CD14-positive monocyte (primary cell): ENCODE results near the gene WWC2. TPM values are rescaled to one million over a fixed set of nuclear protein-coding genes. Genes with fewer than 3 reads are reported as not detected.
"Not testable (repeated sequence)": the region's sequence is repeated elsewhere in the genome, so short reads cannot be mapped to it uniquely, and the experiment has no call there.

Experiments used
- DNase-seq, 3 donors: peaks; one replicate each; pipeline ENCODE4 v3.0.0-alpha.2; 2011 to 2022
- H2AFZ ChIP-seq: 2 replicates; pipeline ENCODE4 v1.6.0; 2012; ENCODE audit warnings: mild to moderate bottlenecking, low read depth, low read length, inconsistent platforms; ENCODE audit not compliant: insufficient read depth, poor library complexity, severe bottlenecking
- H3K27ac ChIP-seq, 2 donors: 1 replicate in 1 of 2; 2 replicates in 1 of 2; pipeline ENCODE4 v1.5.1; 2012 to 2013; ENCODE audit warnings: low read length in 2 of 2, control low read depth in 1 of 2, inconsistent platforms in 1 of 2, low read depth in 1 of 2, mild to moderate bottlenecking in 1 of 2
- H3K27me3 ChIP-seq, 2 donors: one replicate each; pipeline versions ENCODE4 v1.6.0 to v1.6.1; 2011 to 2013; ENCODE audit warnings: low read length in 2 of 2; ENCODE audit not compliant: control insufficient read depth in 2 of 2, insufficient read depth in 2 of 2
- H3K36me3 ChIP-seq, 2 donors: replicated peaks in 1 of 2; 1 replicate in 1 of 2; 2 replicates in 1 of 2; pipeline versions ENCODE4 v1.5.1 to v1.6.1; 2012 to 2013; ENCODE audit warnings: low read length in 2 of 2, control low read depth in 1 of 2, inconsistent platforms in 1 of 2, mild to moderate bottlenecking in 1 of 2; ENCODE audit not compliant: insufficient read depth in 2 of 2, control insufficient read depth in 1 of 2
- H3K4me1 ChIP-seq, 2 donors: 1 replicate in 1 of 2; 2 replicates in 1 of 2; pipeline versions ENCODE4 v1.5.1 to v1.6.1; 2012 to 2013; ENCODE audit warnings: low read length in 2 of 2, control low read depth in 1 of 2, inconsistent platforms in 1 of 2, mild to moderate bottlenecking in 1 of 2, moderate library complexity in 1 of 2; ENCODE audit not compliant: insufficient read depth in 2 of 2, control insufficient read depth in 1 of 2
- H3K4me2 ChIP-seq: replicated peaks from 2 replicates; pipeline ENCODE3; 2012; ENCODE audit warnings: low read length, moderate library complexity, mild to moderate bottlenecking; ENCODE audit not compliant: poor library complexity, severe bottlenecking; ENCODE audit errors: extremely low read depth
- H3K4me3 ChIP-seq, 3 experiments: fragments of 200-600 bp in 1 of 3; sonication (generic) in 1 of 3; replicated peaks in 1 of 3; 1 replicate in 2 of 3; 2 replicates in 1 of 3; pipeline ENCODE4 v1.5.1; 2011 to 2013; ENCODE audit warnings: low read length in 3 of 3, mild to moderate bottlenecking in 3 of 3, control low read depth in 2 of 3, low read depth in 2 of 3, inconsistent platforms in 1 of 3, moderate library complexity in 1 of 3
- H3K79me2 ChIP-seq: 2 replicates; pipeline ENCODE4 v1.6.0; 2012; ENCODE audit warnings: mild to moderate bottlenecking, control low read depth, inconsistent platforms, low read length, moderate library complexity; ENCODE audit not compliant: insufficient read depth
- H3K9ac ChIP-seq: 2 replicates; pipeline ENCODE4 v1.6.0; 2017; ENCODE audit warnings: low read length, mild to moderate bottlenecking; ENCODE audit not compliant: insufficient read depth, poor library complexity, severe bottlenecking
- H3K9me3 ChIP-seq, 2 donors: replicated peaks in 1 of 2; 1 replicate in 1 of 2; 2 replicates in 1 of 2; pipeline versions ENCODE4 v1.5.1 to v1.6.1; 2012 to 2013; ENCODE audit warnings: low read length in 2 of 2, control low read depth in 1 of 2; ENCODE audit not compliant: control insufficient read depth in 1 of 2, insufficient read depth in 1 of 2
- H4K20me1 ChIP-seq: 2 replicates; pipeline ENCODE4 v1.6.0; 2012; ENCODE audit warnings: mild to moderate bottlenecking, low read length, control low read depth, moderate library complexity; ENCODE audit not compliant: insufficient read depth
- H3K27ac Mint-ChIP-seq, 7 donors: one replicate each; pipeline ENCODE4 v1.8.0; 2020; ENCODE audit warnings: mild to moderate bottlenecking in 7 of 7, mixed read lengths in 7 of 7, moderate library complexity in 6 of 7, inconsistent platforms in 2 of 7
- H3K27me3 Mint-ChIP-seq, 3 donors: one replicate each; pipeline ENCODE4 v1.8.0; 2021 to 2022; ENCODE audit warnings: low read depth in 3 of 3, mild to moderate bottlenecking in 3 of 3, mixed read lengths in 3 of 3, moderate library complexity in 3 of 3, inconsistent platforms in 1 of 3
- H3K36me3 Mint-ChIP-seq, 2 donors: one replicate each; pipeline ENCODE4 v1.8.0; 2020; ENCODE audit warnings: mixed read lengths in 2 of 2, inconsistent platforms in 1 of 2, mild to moderate bottlenecking in 1 of 2
- H3K4me1 Mint-ChIP-seq: one replicate; pipeline ENCODE4 v1.8.0; 2020; ENCODE audit warnings: mild to moderate bottlenecking, mixed read lengths
- H3K4me3 Mint-ChIP-seq, 2 donors: one replicate each; pipeline ENCODE4 v1.8.0; 2020; ENCODE audit warnings: mild to moderate bottlenecking in 2 of 2, mixed read lengths in 2 of 2, moderate library complexity in 1 of 2
- H3K9me3 Mint-ChIP-seq, 7 donors: one replicate each; pipeline ENCODE4 v1.8.0; 2020 to 2022; ENCODE audit warnings: mixed read lengths in 7 of 7, mild to moderate bottlenecking in 6 of 7, moderate library complexity in 6 of 7, inconsistent platforms in 2 of 7
- WGBS: methylation state at CpG from one replicate; pipeline ENCODE4 v1.1.5; 2013; ENCODE audit warnings: missing lambda C conversion rate; ENCODE audit not compliant: insufficient coverage; 5-methylcytosine and 5-hydroxymethylcytosine counted together
- intact Hi-C, 2 donors: fragments of 100-400 bp; cut with micrococcal nuclease; formaldehyde crosslinking; loops; one replicate each; pipeline versions ENCODE4 v1.15.0 to v1.15.1; 2023
- polyA plus RNA-seq, 3 donors: library from polyadenylated mRNA; depleted of rRNA in 1 of 3; unstranded in 2 of 3; stranded (reverse) in 1 of 3; fragments of 300-500 nt in 2 of 3; fragments of >200 nt in 1 of 3; fragmentation: Illumina TruSeq in 2 of 3; gene quantifications; 1 replicate in 2 of 3; 2 replicates in 1 of 3; pipeline ENCODE4 v1.2.3, GENCODE V29; 2012 to 2021
- TF ChIP-seq, protein P1 (sequence below): fragments of 200-600 bp; IDR thresholded peaks from one replicate; pipeline ENCODE4 v1.8.0; 2022; ENCODE audit warnings: antibody characterized with exemption, mild to moderate bottlenecking

The WWC2 gene
- polyA plus RNA-seq, 3 donors: 1.9 to 3.8 (median 2.9) TPM

DNA sequence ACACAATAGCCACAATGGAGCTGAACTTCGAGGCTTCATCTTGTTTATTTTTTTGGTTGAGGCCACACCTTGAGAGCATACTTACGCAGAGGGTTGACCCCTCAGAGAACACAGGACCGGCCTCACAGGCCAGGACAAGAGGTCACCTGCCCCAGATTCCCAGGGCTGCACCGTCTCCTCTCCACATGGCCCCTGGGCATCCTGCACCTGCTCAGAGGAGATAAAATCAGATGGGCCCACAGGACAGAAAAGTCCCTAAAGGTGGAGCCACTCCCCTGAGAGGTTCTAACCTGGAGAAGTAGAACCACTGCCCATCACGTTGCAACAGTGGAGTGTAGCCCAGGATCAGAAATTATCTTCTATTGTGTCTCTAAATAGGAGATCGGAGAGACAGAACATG, 224.2 kb downstream of the WWC2 start:
- Histone ChIP-seq H3K9me3 (no peaks in the 10 kb centered on the region), H3K9ac (no peak overlapping the region), H3K4me2 (no peak overlapping the region), H2AFZ (no peak overlapping the region), H3K36me3 (no peaks in the 10 kb centered on the region), H3K4me3 (no peak overlapping the region), H3K4me1 (no peaks in the 10 kb centered on the region), H3K79me2 (no peaks in the 10 kb centered on the region), H4K20me1 (no peaks in the 10 kb centered on the region), H3K27me3 (no peaks in the 10 kb centered on the region), H3K27ac (no peak overlapping the region)
- Mint-ChIP-seq H3K27ac (no peak overlapping the region), H3K27me3 (peaks cover 0 to 2% (median 0%) of the 10 kb centered on the region in 3 donors), H3K9me3 (peaks cover 0 to 4% (median 0%) of the 10 kb centered on the region in 7 donors), H3K36me3 (no peaks in the 10 kb centered on the region), H3K4me1 (no peaks in the 10 kb centered on the region), H3K4me3 (no peak overlapping the region)
- no peak for DNase-seq
- intact Hi-C loops: no loop called here
- TF ChIP-seq, protein P1, sequence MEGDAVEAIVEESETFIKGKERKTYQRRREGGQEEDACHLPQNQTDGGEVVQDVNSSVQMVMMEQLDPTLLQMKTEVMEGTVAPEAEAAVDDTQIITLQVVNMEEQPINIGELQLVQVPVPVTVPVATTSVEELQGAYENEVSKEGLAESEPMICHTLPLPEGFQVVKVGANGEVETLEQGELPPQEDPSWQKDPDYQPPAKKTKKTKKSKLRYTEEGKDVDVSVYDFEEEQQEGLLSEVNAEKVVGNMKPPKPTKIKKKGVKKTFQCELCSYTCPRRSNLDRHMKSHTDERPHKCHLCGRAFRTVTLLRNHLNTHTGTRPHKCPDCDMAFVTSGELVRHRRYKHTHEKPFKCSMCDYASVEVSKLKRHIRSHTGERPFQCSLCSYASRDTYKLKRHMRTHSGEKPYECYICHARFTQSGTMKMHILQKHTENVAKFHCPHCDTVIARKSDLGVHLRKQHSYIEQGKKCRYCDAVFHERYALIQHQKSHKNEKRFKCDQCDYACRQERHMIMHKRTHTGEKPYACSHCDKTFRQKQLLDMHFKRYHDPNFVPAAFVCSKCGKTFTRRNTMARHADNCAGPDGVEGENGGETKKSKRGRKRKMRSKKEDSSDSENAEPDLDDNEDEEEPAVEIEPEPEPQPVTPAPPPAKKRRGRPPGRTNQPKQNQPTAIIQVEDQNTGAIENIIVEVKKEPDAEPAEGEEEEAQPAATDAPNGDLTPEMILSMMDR: no peak
- 95% methylated on average over 4 of the region's 6 CpGs for WGBS

DNA sequence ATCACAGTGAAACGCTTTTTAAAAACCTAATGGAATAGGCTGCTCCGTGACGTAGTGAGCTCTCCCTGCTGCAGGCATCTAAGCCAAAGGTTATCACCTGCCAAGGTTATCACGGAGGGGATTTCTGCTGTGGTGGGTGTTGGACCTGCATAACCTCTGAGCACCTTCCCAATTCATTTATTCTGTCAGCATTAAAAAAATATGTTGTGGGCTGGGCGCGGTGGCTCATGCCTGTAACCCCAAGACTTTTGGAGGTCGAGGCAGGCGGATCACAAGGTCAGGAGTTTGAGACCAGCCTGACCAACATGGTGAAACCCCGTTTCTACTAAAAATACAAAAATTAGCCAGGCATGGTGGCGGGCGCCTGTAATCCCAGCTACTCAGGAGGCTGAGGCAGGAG, 225.0 kb downstream of the WWC2 start:
- H3K27me3 Mint-ChIP-seq: not testable (repeated sequence)

More for the DNA sequence above, 225.0 kb downstream of the WWC2 start:
- H3K4me1 Mint-ChIP-seq, H3K4me3 Mint-ChIP-seq, H3K36me3 Mint-ChIP-seq, H2AFZ ChIP-seq, H4K20me1 ChIP-seq, H3K4me3 ChIP-seq, DNase-seq, H3K79me2 ChIP-seq, intact Hi-C loops, H3K9ac ChIP-seq, H3K9me3 ChIP-seq, H3K27me3 ChIP-seq, H3K27ac ChIP-seq, H3K36me3 ChIP-seq, H3K9me3 Mint-ChIP-seq, H3K4me1 ChIP-seq, H3K27ac Mint-ChIP-seq, H3K4me2 ChIP-seq: not testable (repeated sequence)
- 90% methylated on average over 2 of the region's 11 CpGs for WGBS
